Mesenchymal stem cell (in vitro differentiated cells and primary cell): ENCODE measurements around the gene ALG14.

Source experiments
- DNase-seq: peaks from one replicate; pipeline ENCODE4 v3.0.0-alpha.2; 2013
- H2AFZ ChIP-seq: one replicate; pipeline ENCODE4 v1.6.1; 2013; ENCODE audit warnings: low read depth, mild to moderate bottlenecking, control low read depth, inconsistent platforms, low read length, moderate library complexity
- H2AK5ac ChIP-seq: 2 replicates; pipeline ENCODE4 v1.6.1; 2013; ENCODE audit warnings: low read length, moderate library complexity, mild to moderate bottlenecking, inconsistent platforms; ENCODE audit not compliant: severe bottlenecking
- H2BK120ac ChIP-seq: one replicate; pipeline ENCODE4 v1.6.1; 2013; ENCODE audit warnings: low read depth, mild to moderate bottlenecking, inconsistent platforms, low read length, moderate library complexity
- H2BK12ac ChIP-seq, 2 experiments: one replicate each; pipeline ENCODE4 v1.6.1; 2013; ENCODE audit warnings: inconsistent platforms in 2 of 2, low read length in 2 of 2, mild to moderate bottlenecking in 2 of 2, moderate library complexity in 2 of 2, control low read depth in 1 of 2
- H2BK15ac ChIP-seq: one replicate; pipeline ENCODE4 v1.6.1; 2013; ENCODE audit warnings: mild to moderate bottlenecking, low read depth, inconsistent platforms; ENCODE audit not compliant: poor library complexity, severe bottlenecking
- H2BK5ac ChIP-seq: 2 replicates; pipeline ENCODE4 v1.6.1; 2013; ENCODE audit warnings: low read depth, mild to moderate bottlenecking, low read length, control low read depth, inconsistent platforms; ENCODE audit not compliant: poor library complexity, severe bottlenecking
- H3K14ac ChIP-seq, 2 experiments: one replicate each; pipeline ENCODE4 v1.6.1; 2013; ENCODE audit warnings: inconsistent platforms in 2 of 2, low read length in 2 of 2, control low read depth in 1 of 2, mild to moderate bottlenecking in 1 of 2, moderate library complexity in 1 of 2
- H3K18ac ChIP-seq, 2 experiments: one replicate each; pipeline ENCODE4 v1.6.1; 2013; ENCODE audit warnings: inconsistent platforms in 2 of 2, low read length in 2 of 2, control low read depth in 1 of 2, low read depth in 1 of 2, mild to moderate bottlenecking in 1 of 2
- H3K23ac ChIP-seq, 2 experiments: one replicate each; pipeline ENCODE4 v1.6.1; 2013; ENCODE audit warnings: inconsistent platforms in 2 of 2, low read length in 2 of 2, mild to moderate bottlenecking in 2 of 2, moderate library complexity in 2 of 2, control low read depth in 1 of 2
- H3K27ac ChIP-seq: 2 replicates; pipeline ENCODE4 v1.5.1; 2013; ENCODE audit warnings: mild to moderate bottlenecking, moderate library complexity, low read length, control low read depth, inconsistent platforms; ENCODE audit not compliant: poor library complexity, severe bottlenecking
- H3K27me3 ChIP-seq, 2 experiments: 2 replicates each; pipeline versions ENCODE4 v1.6.1 to v1.7.0; 2013; ENCODE audit warnings: low read length in 2 of 2, mild to moderate bottlenecking in 2 of 2, moderate library complexity in 2 of 2, control low read depth in 1 of 2, inconsistent platforms in 1 of 2; ENCODE audit not compliant: control insufficient read depth in 1 of 2, insufficient read depth in 1 of 2
- H3K36me3 ChIP-seq, 2 experiments: 2 replicates each; pipeline versions ENCODE4 v1.6.1 to v1.7.0; 2013; ENCODE audit warnings: low read length in 2 of 2, control low read depth in 1 of 2, inconsistent platforms in 1 of 2, low read depth in 1 of 2, mild to moderate bottlenecking in 1 of 2; ENCODE audit not compliant: insufficient read depth in 2 of 2, control insufficient read depth in 1 of 2
- H3K4ac ChIP-seq, 2 experiments: one replicate each; pipeline ENCODE4 v1.6.1; 2013; ENCODE audit warnings: inconsistent platforms in 2 of 2, low read length in 2 of 2, mild to moderate bottlenecking in 2 of 2, moderate library complexity in 2 of 2, control low read depth in 1 of 2, low read depth in 1 of 2
- H3K4me1 ChIP-seq: 2 replicates; pipeline ENCODE4 v1.6.1; 2013; ENCODE audit warnings: low read depth, low read length, control low read depth; ENCODE audit not compliant: control insufficient read depth, insufficient read depth
- H3K4me2 ChIP-seq: 2 replicates; pipeline ENCODE4 v1.6.1; 2013; ENCODE audit warnings: low read length, mild to moderate bottlenecking, inconsistent platforms; ENCODE audit not compliant: poor library complexity, severe bottlenecking
- H3K4me3 ChIP-seq, 2 experiments: 2 replicates each; pipeline versions ENCODE4 v1.5.1 to v1.7.0; 2013; ENCODE audit warnings: low read length in 2 of 2, mild to moderate bottlenecking in 2 of 2, control low read depth in 1 of 2, low read depth in 1 of 2; ENCODE audit not compliant: insufficient read depth in 1 of 2
- H3K79me1 ChIP-seq: replicated peaks from 2 replicates; pipeline ENCODE4 v1.6.1; 2013; ENCODE audit warnings: mild to moderate bottlenecking, control low read depth, low read length, inconsistent platforms; ENCODE audit not compliant: poor library complexity, severe bottlenecking
- H3K9ac ChIP-seq: 2 replicates; pipeline ENCODE4 v1.7.0; 2013; ENCODE audit warnings: mild to moderate bottlenecking, low read length, moderate library complexity
- H3K9me3 ChIP-seq: 2 replicates; pipeline ENCODE4 v1.7.0; 2013; ENCODE audit warnings: mild to moderate bottlenecking, low read length; ENCODE audit not compliant: control insufficient read depth
- H4K8ac ChIP-seq: one replicate; pipeline ENCODE4 v1.6.1; 2013; ENCODE audit warnings: inconsistent platforms, mild to moderate bottlenecking, low read length, moderate library complexity
- H4K91ac ChIP-seq: one replicate; pipeline ENCODE4 v1.6.1; 2013; ENCODE audit warnings: mild to moderate bottlenecking, low read length, inconsistent platforms
- WGBS: methylation state at CpG from one replicate; pipeline ENCODE4 v1.1.7; 2013; ENCODE audit warnings: mixed read lengths; 5-methylcytosine and 5-hydroxymethylcytosine counted together

The ALG14 gene

DNA sequence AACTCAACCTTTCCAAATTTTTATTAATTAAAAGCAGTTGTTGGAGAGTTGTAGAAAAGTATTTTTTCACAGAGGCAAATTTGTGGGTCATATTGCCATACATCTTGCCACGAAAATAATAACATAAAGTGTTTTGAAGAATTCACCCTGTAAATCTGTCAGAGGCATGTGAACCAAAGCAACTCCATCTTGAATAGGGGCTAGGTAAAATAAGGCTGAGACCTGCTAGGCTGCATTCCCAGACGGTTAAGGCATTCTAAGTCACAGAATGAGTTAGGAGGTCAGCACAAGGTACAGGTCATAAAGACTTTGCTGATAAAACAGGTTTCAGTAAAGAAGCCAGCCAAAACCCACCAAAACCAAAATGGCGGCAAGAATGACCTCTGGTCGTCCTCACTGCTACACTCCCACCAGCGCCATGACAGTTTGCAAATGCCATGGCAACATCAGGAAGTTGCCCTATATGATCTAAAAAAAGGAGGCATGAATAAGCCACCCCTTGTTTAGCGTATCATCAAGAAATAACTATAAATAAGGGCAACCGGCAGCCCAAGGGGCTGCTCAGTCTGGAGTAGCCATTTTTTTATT, 141.4 kb downstream of the ALG14 start:
- Histone ChIP-seq H3K4me3 (no peak overlapping the region), H3K79me1 (peaks cover 18% of the 10 kb centered on the region), H3K14ac (no peak overlapping the region), H2AFZ (no peak overlapping the region), H3K4me2 (no peak overlapping the region), H3K23ac (no peak overlapping the region), H3K9ac (no peak overlapping the region), H3K4me1 (peaks cover 17% of the 10 kb centered on the region), H4K91ac (no peak overlapping the region), H2BK5ac (no peak overlapping the region), H3K27ac (no peak overlapping the region), H2BK120ac (no peak overlapping the region), H3K18ac (no peak overlapping the region), H2BK12ac (no peak overlapping the region), H3K9me3 (no peaks in the 10 kb centered on the region), H4K8ac (no peak overlapping the region), H3K27me3 (no peaks in the 10 kb centered on the region), H2AK5ac (no peak overlapping the region), H2BK15ac (no peak overlapping the region), H3K36me3 (peaks cover 0 to 3% of the 10 kb centered on the region in 2 experiments), H3K4ac (no peak overlapping the region)
- no peak for DNase-seq
- 97% methylated on average over 7 of the region's 7 CpGs for WGBS

DNA sequence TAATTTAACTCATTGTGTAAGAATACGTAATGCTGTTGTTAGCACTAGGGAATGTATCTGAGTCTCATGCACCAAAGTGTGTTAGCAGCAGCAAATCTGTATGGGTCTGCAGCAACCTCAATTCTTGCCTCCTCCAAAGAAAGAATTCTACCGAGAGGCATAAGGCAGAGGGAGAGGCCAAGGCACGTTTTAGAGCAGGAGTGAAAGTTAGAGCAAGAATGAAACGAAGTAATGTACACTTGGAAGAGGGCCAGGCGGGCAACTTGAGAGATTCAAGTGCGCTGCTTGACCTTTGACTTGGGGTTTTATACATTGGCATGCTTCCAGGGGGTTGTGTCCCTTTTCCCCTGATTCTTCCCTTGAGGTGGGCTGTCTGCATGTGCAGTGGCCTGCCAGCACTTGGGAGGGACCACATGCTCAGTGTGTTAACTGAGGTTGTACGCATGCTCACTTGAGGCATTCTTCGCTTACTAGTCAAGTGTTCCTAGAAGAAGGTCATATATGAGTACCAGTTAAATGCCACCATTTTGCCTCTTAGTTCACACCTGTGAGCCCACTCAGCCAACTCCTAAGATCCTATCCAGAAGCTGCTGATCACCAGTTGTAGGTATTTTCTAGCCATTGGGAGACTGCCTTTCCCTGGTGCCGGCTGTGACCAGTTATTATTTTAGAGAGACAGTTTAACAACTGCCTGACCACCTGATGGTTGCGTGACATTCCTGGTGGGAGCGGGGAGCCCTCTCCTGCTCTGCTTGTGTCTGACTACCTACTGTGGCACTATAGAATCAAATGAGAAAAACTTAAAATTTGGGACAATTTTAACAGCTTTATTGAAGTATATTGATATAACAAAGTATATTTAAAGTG, 143.2 kb downstream of the ALG14 start:
- Histone ChIP-seq H2BK15ac (no peak overlapping the region), H3K18ac (peak overlapping the region in 1 of 2 experiments; percentile 75), H3K4ac (peak overlapping the region in 1 of 2 experiments; percentile 11), H2AK5ac (no peak overlapping the region), H3K27me3 (no peaks in the 10 kb centered on the region), H3K36me3 (peaks cover 0 to 3% of the 10 kb centered on the region in 2 experiments), H3K9me3 (no peaks in the 10 kb centered on the region), H3K79me1 (peaks cover 18% of the 10 kb centered on the region), H3K4me3 (peak overlapping the region in 1 of 2 experiments; percentile 83), H3K9ac (no peak overlapping the region), H2BK120ac (no peak overlapping the region), H2BK12ac (peak overlapping the region in 1 of 2 experiments; percentile 45), H2AFZ (no peak overlapping the region), H3K4me1 (peaks cover 12% of the 10 kb centered on the region), H2BK5ac (no peak overlapping the region), H3K14ac (no peak overlapping the region), H3K23ac (peak overlapping the region in 1 of 2 experiments; percentile 64), H4K91ac (no peak overlapping the region), H3K4me2 (no peak overlapping the region), H3K27ac (no peak overlapping the region), H4K8ac (peak overlapping the region; percentile 12)
- peak; percentile 57 for DNase-seq
- 72% methylated on average over 9 of the region's 11 CpGs for WGBS

DNA sequence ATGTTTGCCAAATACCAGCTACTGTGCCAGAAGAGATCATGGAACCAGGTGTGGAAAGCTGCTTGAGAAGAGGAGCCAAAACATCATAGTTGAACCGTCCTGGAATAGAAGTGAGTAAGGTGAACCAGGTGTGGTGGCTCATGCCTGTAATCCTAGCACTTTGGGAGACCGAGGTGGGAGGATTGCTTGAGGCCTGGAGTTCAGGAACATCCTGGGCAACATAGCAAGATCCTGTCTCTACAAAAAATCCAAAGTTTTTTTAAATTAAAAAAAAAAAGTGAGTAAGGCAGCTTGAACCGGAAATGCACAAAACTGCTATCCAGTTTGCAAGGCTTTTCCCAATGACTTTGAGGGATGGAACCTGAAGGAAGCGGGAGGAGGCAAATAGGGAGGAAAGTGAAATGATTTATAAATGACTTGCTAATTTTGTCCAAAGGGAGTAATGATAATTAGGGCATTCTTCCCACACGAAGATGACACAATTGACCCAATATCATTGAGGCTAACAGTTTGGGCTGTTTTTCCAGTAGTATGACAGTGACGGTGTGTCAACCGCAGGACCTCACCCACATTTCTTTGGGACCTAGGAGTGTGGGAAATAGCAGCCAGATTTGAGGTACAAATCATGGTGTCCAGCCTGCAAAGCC, 144.3 kb downstream of the ALG14 start:
- Histone ChIP-seq H3K36me3 (peaks cover 0 to 3% of the 10 kb centered on the region in 2 experiments), H3K4me3 (peak overlapping the region in 1 of 2 experiments; percentile 83), H3K4ac (peak overlapping the region in 1 of 2 experiments; percentile 4), H3K79me1 (peaks cover 17% of the 10 kb centered on the region), H2AFZ (no peak overlapping the region), H2BK5ac (no peak overlapping the region), H3K4me2 (peak overlapping the region; percentile 50), H3K9ac (peak overlapping the region; percentile 87), H3K27ac (no peak overlapping the region), H3K9me3 (no peaks in the 10 kb centered on the region), H4K91ac (peak overlapping the region; percentile 19), H2AK5ac (peak overlapping the region; percentile 25), H2BK15ac (no peak overlapping the region), H3K23ac (no peak overlapping the region), H3K14ac (no peak overlapping the region), H4K8ac (peak overlapping the region; percentile 5), H2BK12ac (peak overlapping the region in 1 of 2 experiments; percentile 56), H3K4me1 (peaks cover 19% of the 10 kb centered on the region), H2BK120ac (no peak overlapping the region), H3K18ac (peak overlapping the region; percentile 7 to 14), H3K27me3 (no peaks in the 10 kb centered on the region)
- 88% methylated on average over 7 of the region's 7 CpGs for whole genome bisulfite sequencing
- DNase-seq: no peak
